ENCODE data around the gene CCDC91.

The CCDC91 gene

GRCh38 chr12:28552251-28552970 lies 362.2 kb downstream of the CCDC91 start:
- no peak for DNase-seq

GRCh38 chr12:28555748-28556147 lies 365.5 kb downstream of the CCDC91 start:
- DNase-seq: no peak

GRCh38 chr12:28558250-28558649 lies 368.0 kb downstream of the CCDC91 start:
- DNase-seq: no peak

GRCh38 chr12:28563286-28563685 lies 373.0 kb downstream of the CCDC91 start:
- DNase-seq: no peak

GRCh38 chr12:28563936-28564335 lies 373.7 kb downstream of the CCDC91 start:
- no peak for DNase-seq

GRCh38 chr12:28568118-28568517 lies 377.9 kb downstream of the CCDC91 start:
- DNase-seq: no peak

GRCh38 chr12:28568704-28569103 lies 378.4 kb downstream of the CCDC91 start:
- DNase-seq: no peak

- DNase-seq: no peak
Measured at GRCh38 chr12:28569698-28570411, 379.6 kb downstream of the CCDC91 start.

- no peak for DNase-seq
Measured at GRCh38 chr12:28570811-28571210, 380.6 kb downstream of the CCDC91 start.

GRCh38 chr12:28574746-28575592 lies 384.7 kb downstream of the CCDC91 start:
- DNase-seq: no peak

GRCh38 chr12:28575593-28576205 lies 385.4 kb downstream of the CCDC91 start:
- DNase-seq: no peak

GRCh38 chr12:28578361-28578760 lies 388.1 kb downstream of the CCDC91 start:
- no peak for DNase-seq

GRCh38 chr12:28578833-28579252 lies 388.6 kb downstream of the CCDC91 start:
- DNase-seq: no peak

- DNase-seq: no peak
Measured at GRCh38 chr12:28582672-28583376, 392.6 kb downstream of the CCDC91 start.

- no peak for DNase-seq
Measured at GRCh38 chr12:28583701-28584261, 393.5 kb downstream of the CCDC91 start.

GRCh38 chr12:28585146-28585545 lies 394.9 kb downstream of the CCDC91 start:
- DNase-seq: no peak

- no peak for DNase-seq
Measured at GRCh38 chr12:28586481-28586880, 396.2 kb downstream of the CCDC91 start.

GRCh38 chr12:28591831-28592230 lies 401.6 kb downstream of the CCDC91 start:
- no peak for DNase-seq
